ENCODE results near the gene TEAD3. TPM values are rescaled to one million over a fixed set of nuclear protein-coding genes. Genes with fewer than 3 reads are reported as not detected.

TEAD3 gene
- total RNA-seq, 6 experiments from 2014 or later: 5.2 to 8.5 (median 6.9) TPM

GRCh38 chr6:35492258-35492973, 4.5 kb downstream of the TEAD3 start:
- Histone ChIP-seq H3K4me3 (no peak overlapping the region), H3K27me3 (no peaks in the 10 kb centered on the region), H3K36me3 (no peaks in the 10 kb centered on the region), H3K4me1 (peaks cover 0 to 13% (median 4%) of the 10 kb centered on the region in 4 donors), H3K27ac (no peak overlapping the region), H3K9me3 (no peaks in the 10 kb centered on the region)
- TF ChIP-seq CTCF (IDR thresholded peaks at IDR 0.05) (no peak), POLR2A (IDR thresholded peaks at IDR 0.05) (no peak)
- ATAC-seq (no peak), DNase-seq (no peak)
- intact Hi-C loops (cut with DNase I): no loop called here
- 52% methylated on average over 4 of the region's 7 CpGs for WGBS (ENCODE audit: insufficient coverage, low coverage, low lambda C conversion rate, missing lambda C conversion rate)

- Histone ChIP-seq H3K4me1 (peaks cover 0 to 11% (median 4%) of the 10 kb centered on the region in 4 donors), H3K36me3 (no peaks in the 10 kb centered on the region), H3K27me3 (no peaks in the 10 kb centered on the region), H3K4me3 (no peak overlapping the region), H3K9me3 (no peaks in the 10 kb centered on the region), H3K27ac (no peak overlapping the region)
- WGBS (ENCODE audit: insufficient coverage, low coverage, low lambda C conversion rate, missing lambda C conversion rate): 33% methylated on average over 1 of the region's 5 CpGs
- TF ChIP-seq POLR2A (IDR thresholded peaks at IDR 0.05) (no peak), CTCF (IDR thresholded peaks at IDR 0.05) (no peak)
- ATAC-seq (no peak), DNase-seq (no peak)
- intact Hi-C loops (cut with DNase I): no loop called here
Measured at GRCh38 chr6:35491558-35492257, 5.2 kb downstream of the TEAD3 start.

DNA sequence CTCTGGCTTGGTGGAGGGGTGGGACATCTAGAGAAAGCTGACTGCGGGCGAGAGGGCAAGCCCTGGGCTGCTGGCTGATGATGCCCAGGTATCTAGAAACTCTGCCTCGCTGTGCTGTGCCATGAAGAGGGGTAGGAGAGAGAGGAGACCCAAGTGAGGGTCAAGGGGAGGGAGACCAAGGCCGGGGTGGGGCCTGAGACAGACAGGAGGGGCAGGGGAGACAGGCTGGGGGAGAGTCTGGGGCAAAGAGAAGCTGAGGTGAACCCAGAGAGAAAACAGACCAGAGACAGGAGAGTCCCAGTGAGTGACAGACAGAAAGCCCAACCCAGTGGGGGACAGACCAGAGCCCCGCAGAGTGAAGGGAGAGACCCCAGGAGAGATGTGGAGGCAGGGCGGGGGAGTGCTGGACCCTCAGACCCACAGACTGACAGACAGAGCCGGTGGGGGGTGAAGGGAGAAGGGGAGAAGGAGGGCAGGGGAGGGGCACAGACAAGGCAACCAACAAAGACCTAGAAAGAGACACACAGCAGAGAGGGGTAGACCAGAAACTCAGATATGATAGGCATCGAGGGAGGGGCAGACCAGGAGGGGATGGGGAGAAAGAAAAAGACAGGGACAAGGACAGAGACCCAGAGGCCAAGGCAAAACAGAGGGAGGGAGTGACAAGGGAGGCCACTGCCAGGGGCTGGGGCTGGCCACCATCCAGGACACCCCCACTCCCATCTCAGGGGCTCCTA, 5.9 kb downstream of the TEAD3 start:
- no peak overlapping the region for H3K4me3 ChIP-seq
- 65% methylated on average over 6 of the region's 8 CpGs for WGBS (ENCODE audit: insufficient coverage, low coverage, low lambda C conversion rate, missing lambda C conversion rate)
- no peaks in the 10 kb centered on the region for H3K9me3 ChIP-seq
- H3K36me3 ChIP-seq: no peaks in the 10 kb centered on the region
- no peak overlapping the region for H3K27ac ChIP-seq
- TF ChIP-seq CTCF (IDR thresholded peaks at IDR 0.05): no peak
- no peak for TF ChIP-seq POLR2A (IDR thresholded peaks at IDR 0.05)
- DNase-seq: no peak
- no peak for ATAC-seq
- H3K4me1 ChIP-seq: peaks cover 0 to 11% (median 4%) of the 10 kb centered on the region in 4 donors
- no peaks in the 10 kb centered on the region for H3K27me3 ChIP-seq
- intact Hi-C loops (cut with DNase I): no loop called here

DNA sequence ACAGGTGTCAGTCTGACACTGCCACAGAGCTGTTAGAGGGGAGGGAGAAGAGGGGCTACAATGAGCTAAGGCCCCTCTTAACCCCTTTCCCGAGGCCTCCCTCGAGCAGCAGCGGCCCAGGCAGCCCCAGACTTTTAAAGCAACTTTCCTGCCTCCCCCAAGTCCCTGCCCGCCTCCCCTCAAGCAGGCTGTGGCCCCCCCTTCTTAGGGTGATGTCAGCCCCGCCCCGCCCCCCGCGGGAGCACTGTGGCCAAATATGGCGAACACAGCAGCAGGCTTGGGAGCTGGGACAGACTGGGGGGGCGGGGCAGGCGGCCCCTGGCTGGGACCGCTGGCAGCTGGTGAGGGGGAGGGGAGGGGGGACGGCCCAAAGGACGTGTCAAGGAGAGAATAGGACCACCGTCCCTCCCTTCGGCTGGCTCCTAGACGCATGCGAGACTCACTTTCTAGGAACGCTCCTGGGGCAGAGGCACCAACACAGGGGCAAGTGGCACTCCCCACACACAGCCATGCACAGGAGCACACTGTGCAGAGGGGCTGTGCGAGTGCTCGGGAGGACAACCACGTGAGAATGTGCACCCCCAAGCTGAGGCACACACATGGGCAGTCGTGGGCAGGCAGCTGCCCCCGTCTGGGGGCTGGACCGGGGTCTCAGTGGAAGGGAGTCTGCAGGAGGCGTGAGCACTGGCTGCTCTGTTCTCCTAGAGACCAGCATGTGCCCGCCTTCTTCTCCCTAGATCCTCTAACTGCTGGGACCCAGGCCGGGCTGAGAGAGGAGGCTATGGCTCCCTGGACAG, 6.7 kb downstream of the TEAD3 start:
- Histone ChIP-seq H3K27me3 (no peaks in the 10 kb centered on the region), H3K36me3 (no peaks in the 10 kb centered on the region), H3K9me3 (no peaks in the 10 kb centered on the region), H3K4me3 (no peak overlapping the region), H3K27ac (no peak overlapping the region), H3K4me1 (peaks cover 0 to 6% (median under 1%) of the 10 kb centered on the region in 4 donors)
- ATAC-seq: peak in 3 of 4 donors; percentile 3 to 30 (median 19)
- intact Hi-C loops (cut with DNase I): no loop called here
- WGBS (ENCODE audit: insufficient coverage, low coverage, low lambda C conversion rate, missing lambda C conversion rate): no CpG with 5 or more reads among the region's 28 CpGs
- DNase-seq: no peak
- TF ChIP-seq CTCF (IDR thresholded peaks at IDR 0.05) (no peak), POLR2A (IDR thresholded peaks at IDR 0.05) (no peak)

All from right lobe of liver (tissue), 6 donors.